HUDEP-2 (cell line): ENCODE measurements around the gene GLIS2.
A peak's percentile ranks its signal among the peaks of the same experiment; 100 is the strongest.

Experiments
- DNase-seq, 76 experiments: peaks; one replicate each; lab custom pipeline; 2025; ENCODE audit not compliant: unreplicated experiment in 76 of 76; lab: John Stamatoyannopoulos, UW

The GLIS2 gene

DNA sequence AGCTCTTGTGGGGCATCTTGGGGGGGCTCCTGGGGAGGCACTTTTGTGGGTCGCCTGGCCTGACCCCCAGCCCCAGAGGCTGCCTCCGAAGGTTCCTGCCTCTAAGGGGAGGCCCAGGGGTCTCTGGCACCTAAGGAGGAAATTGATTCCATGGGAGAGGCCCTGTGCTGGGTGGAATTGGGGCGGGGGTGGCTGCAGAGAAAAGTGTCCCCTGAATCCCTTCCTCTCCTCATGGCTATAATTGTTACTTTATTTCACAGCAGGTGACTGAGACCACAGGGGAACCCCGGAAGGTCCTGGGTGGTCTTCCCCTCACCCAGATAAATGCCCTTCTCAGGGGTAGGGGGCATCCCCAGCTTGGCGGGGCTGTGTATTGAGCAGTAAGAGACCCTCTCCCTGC is 3.1 kb downstream of the GLIS2 start:
- DNase-seq, result no peak

DNA sequence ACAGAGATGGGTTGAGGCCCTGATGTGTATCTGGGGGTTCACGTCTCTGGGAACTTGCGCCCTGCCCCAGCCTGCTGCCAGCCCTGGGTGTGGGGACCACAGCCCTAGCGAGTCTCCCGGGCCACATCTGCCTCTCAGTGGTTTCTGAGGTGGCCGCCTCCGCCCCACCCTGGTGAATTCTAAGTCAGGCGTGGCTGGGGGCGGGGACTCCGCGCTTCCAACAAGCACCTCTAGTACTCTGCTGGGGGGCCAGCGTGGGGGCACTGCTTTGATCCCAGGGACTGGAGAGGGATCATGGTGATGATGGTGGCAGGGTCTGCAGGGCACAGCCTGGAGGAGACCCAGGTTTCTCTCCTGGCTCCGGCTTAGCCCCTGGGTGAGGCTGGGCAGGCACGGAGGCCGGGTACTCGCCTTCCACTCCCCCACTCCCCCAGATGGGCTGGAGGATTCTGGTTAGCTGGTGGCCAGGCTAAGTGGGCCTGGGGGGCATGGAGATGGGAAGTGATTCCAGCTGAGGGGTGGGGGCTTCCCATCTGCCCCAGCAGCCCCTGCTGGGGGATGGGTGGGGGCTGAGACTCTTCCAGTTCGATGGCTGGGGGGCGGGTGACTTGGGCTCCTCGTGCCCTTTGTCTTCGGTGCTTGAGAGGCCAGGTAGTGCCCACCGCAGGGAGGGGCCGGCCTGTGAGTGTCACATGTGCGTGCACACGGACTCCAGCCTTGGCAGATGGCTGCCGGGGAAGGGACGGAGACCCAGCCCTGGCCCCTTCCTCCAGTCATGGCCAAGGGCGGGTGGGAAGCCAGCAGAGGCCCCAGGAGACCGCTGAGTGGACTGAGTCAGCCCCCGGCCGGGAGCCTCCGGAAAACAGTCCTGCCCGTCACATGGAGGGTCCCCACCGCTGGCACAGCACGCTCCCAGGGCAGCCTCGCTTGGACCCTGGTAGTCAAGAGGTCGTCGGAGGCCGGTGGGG is 3.9 kb downstream of the GLIS2 start:
- DNase-seq, result peak in 20 of 76 experiments; percentile 6 to 42 (median 22)

DNA sequence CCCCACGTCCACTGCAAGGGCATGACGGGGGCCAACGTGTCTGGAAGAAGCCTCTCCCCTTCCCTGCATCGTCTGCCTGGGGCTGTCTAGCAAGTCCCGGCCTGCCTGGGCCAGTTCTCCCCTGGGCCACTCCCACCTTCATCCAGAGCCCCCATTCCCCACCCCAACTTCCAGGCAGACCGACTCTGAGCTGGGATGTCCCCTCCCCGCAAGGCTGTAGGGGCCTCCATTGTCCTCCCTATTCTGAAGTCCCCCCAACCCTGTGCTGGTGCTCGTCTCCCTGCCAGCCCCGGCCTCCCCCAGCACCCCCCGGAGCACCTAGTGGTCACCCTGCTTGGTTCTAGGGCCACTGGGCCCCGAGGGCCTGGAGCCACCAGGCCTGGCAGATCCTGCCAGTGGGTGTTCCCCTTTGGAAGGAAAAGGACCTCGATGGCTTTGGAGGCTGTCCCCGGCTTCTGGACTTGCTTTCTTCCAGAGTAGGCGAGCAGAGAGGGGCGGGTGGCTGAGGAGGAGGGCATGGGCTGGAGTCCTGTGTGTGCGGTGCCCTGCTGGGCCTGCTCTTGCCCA is 4.8 kb downstream of the GLIS2 start:
- DNase-seq, result no peak

DNA sequence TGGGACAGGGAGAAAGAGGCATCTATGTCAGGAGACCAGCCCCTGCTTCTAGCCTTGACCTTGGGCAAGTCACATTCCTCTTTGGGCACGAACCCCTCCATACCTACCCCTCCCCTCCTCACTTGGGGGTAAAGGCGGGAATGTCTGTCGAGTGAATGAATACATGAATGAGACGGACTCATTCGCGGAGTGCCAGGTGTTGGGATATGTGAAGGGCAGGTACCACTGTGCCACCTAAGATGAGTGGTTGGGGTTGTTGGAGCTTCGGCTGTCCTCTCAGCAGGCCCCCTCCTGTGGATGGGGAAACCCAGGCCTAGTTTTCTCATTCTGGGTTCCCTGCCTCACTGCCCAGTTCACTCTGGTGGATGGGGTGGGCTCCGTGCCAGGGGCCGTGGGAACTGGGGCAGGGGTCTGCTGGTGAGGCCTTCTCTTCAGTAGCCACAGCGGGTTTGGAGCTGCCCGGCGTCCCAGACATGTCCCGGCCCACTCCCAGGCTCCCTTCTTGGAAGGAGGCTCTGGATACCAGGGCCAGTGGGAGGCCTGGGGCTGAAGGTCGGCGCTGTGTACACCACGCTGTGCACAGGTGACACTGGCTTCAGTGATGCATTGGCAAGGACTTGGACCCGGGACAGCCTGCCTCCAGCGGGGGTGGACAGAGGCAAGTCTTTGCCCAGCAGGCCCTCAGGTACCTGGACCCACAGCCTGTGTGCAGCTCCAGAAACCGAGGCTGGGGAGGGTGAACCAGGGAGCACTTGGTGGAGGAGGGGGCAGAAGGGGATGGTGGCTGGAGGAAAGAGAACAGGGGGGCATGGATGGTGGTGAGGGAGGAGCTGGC is 5.6 kb downstream of the GLIS2 start:
- no peak for DNase-seq

DNA sequence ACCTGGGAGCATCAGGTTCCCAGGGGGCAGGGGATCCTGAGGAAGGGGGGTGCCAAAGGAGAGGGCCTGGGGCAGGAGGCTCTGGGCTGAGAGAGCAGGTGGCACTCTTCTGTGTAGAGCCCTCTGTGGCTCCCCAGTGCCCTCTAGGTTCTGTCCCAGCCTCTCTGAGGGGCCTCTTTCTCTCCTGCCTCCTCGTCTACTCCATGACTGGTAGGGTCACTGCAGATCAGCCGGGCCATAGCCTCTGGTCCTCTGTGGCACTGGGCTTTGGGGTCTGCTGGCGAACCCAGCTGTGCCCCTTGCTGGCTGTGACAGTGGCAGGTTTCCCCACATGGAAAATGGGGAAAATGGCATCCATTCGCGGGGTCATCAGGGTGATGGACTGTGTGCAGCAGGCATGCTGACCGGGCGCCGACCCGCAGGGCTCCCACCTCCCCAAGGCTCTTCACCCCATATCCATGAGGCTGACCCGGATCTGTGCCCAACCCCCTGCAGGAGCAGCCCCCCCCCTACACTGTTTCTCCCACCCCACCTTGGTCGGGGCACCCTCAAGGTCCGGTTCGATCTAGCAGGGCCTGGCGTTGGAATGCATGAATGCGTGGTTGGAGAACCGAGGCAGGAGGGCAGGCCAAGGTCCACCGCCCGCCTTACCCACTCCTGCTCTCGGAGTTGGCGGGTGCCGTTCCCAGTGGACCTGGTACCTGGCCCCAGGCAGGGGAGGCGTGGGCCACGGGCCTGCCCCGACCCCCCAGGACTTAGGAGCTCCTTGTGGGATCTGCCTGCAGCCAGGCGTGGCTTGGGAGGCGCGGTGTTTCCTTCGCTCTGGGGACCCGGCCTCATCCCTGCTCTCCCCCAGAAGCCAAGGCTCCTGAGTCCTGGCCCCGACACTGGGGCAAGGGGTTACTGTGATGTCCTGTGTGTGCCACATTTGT is 6.5 kb downstream of the GLIS2 start:
- DNase-seq, result no peak

DNA sequence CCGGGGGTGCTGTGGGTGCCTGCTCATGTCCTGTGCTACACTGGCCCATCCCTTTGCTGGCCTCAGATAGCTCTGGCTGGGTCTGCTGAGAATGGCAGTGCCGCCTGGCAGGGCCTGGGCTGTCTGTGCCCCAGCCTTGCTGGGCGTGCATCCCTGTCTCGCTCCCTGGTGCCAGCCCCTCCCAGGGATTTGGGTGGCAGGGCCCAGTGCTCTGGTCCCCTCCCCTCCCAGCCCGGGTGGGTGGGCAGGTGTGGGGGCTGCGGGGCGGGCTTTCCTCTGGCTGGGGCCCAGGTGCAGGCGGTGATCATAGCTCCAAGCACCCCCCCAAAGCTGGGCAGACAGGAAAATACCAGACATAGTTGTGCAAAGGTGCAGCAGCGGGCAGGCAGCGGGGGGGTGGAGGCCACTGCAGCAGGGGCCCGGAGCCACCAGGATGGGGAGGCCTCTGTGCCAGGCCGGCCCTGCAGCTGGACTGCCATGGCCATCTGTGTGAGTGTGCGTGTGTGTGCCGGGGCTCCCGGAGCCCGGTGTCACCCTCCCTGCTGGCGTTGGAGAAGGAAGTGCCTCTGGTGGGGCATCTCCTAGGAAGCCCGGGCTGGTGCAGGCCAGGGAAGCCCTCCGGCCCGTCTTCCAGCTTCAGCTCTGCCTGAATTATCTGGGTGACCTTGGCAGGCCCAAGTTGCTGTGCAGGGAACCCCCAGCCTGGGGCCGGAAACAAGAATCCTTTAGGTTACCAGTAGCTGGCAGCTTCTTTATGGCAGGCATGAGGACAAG is 7.4 kb downstream of the GLIS2 start:
- DNase-seq, result no peak

DNA sequence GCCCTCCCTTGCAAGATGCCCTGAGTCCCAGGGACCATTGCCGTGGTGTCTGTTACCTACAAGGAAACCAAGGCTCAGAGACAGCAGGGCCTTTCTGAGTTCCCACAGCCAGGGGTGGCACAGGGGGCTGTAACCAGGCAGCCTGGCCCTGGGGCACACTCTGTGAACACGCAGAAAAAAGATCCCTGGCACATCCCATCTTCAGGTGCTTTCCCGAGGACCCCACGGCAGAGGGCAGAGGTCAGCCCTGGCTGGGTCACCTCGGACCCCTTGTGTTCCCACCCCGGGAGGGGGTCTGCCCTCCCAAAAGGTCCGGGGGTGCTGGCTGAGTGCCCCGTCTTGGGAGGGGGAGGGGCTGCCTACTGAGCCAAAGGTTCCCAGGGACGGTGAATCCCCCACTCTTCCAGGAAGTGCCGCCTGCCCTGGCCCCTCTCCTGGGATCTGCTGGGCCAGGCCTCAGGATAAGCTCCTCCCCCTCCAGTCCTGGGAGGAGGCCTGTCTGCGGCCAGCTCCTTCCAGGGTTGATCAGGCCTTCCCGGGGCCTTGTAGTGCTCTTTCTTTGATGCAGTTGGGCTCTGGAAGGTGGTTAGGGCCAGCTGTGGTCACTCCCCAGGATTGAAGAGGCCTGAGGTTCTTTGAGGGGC is 8.1 kb downstream of the GLIS2 start:
- no peak for DNase-seq

DNA sequence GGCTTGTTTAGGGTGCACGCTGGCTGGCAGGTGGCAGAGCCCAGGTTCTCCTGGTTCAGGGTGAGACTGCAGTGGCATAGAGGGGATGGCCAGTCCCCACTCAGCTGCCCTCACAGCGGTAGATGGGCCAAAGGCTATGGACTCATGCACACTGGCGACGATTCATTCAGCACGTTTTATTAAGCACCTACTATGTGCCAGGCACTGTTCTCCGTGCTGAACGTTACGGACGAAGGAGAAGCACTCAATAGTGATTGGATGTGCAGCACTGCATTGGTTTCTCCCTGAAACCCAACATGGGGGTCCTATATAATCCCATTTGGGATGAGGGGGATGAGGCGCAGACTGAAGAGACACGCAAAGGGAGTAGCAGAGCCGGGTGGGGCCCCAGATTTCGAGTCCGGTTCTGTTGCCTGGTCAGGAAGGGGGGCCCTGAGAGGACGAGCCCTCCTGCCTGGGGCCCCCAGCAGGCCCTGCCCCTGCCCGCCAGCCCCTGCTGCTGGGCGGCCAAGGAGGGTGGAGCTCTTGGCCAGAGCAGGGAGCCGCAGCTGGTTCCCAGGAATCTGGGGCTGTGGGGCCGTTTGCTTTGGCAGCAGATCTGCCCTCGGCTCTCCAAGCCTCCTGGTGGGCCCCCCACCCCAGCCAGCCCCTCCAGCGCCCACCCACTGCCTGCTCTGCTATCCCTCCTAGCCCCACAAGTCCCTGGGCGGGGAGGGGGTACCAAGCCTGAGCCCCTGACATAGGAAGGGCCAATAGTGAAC is 8.8 kb downstream of the GLIS2 start:
- no peak for DNase-seq

DNA sequence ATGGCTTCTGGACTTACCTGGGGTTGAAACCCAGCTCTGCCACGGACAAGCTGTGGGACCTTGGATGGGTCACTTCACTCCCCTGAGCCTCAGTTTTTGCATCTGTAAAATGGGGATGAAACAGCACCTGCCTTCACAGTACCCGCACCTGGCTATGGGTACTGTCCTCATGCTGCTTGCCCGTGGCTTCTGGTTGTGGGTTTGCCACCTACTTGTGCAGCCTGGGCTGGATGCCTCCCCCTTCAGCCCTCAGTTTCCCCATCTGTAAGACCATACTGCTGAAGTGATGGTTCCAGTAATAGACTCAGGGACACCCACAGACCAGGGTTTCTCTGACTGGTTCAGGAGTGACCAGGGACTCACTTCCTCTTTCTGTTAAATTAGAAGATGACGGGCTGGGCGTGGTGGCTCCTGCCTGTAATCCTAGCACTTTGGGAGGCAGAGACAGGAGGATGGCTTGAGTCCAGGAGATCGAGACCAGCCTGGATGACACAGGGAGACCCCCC is 9.4 kb downstream of the GLIS2 start:
- DNase-seq, result peak in 1 of 76 experiments; percentile 12

DNA sequence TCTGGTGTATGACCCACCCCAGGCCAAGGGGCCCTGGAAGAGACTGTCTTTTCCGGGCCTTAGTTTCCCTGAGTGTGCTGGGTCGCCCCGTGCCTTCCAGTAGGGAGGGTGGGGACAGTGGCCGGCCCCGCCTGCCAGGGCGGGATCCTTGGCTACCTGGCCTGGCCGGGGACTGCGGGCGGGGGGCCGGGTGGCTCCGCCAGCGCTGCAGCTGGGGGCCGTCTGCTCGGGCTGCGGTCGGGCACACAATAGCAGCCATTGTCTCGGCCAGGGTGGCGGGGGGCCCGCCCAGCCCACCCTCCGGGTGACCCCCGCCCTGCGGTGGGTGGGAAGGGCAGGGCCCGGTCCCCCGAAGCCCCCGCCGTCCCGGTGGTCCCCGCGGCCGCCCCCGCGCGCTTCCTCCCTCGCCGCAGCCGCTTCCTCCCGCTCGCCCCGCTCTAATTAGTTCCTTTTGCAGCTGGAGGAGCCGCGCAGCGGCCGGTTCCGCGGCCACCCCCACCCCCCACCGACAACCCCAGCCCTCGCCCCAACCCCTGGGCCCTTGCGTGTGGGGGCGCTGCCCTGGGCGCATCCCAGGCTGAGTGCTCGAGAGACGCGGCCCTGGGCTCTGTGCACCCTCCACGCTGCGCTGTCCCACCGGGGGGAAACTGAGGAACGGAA is 11.6 kb downstream of the GLIS2 start:
- no peak for DNase-seq

DNA sequence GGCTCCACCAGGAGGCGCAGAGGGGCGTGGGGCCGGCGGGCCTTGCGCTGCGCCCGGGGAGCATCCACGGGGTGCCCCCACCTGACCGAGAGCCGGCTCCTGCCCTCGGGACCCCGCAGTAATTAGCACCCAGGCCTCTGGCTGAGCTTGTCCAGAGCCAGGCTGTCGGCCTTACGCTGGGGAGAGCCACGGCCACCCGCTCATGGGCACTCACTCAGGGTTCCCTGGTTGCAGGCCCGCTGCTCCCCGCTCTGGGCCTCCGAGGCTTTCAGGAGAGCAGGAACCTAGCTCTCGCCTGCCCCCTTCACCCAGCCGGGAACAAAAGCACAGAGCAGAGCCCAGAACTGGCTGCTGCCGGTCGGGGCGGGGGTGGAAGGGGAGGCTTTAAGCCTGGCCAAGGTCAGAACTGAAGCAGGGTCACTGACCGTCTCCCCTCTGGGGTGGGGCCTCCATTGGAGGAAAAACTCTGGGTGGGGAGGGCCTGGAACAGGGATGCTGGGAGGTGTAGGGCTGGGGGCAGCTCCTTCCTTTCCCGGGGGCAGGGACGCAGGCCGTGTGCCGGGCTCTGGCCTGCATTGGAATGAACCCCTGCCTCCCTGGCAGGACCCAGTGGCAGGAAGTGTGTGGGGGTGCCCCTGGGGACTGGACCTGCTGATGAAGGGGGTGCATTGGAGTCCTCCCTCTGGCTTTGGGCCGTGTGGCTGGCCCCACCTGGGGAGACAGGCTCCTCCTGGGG is 12.3 kb downstream of the GLIS2 start:
- DNase-seq, result peak in 56 of 76 experiments; percentile 11 to 72 (median 42)

DNA sequence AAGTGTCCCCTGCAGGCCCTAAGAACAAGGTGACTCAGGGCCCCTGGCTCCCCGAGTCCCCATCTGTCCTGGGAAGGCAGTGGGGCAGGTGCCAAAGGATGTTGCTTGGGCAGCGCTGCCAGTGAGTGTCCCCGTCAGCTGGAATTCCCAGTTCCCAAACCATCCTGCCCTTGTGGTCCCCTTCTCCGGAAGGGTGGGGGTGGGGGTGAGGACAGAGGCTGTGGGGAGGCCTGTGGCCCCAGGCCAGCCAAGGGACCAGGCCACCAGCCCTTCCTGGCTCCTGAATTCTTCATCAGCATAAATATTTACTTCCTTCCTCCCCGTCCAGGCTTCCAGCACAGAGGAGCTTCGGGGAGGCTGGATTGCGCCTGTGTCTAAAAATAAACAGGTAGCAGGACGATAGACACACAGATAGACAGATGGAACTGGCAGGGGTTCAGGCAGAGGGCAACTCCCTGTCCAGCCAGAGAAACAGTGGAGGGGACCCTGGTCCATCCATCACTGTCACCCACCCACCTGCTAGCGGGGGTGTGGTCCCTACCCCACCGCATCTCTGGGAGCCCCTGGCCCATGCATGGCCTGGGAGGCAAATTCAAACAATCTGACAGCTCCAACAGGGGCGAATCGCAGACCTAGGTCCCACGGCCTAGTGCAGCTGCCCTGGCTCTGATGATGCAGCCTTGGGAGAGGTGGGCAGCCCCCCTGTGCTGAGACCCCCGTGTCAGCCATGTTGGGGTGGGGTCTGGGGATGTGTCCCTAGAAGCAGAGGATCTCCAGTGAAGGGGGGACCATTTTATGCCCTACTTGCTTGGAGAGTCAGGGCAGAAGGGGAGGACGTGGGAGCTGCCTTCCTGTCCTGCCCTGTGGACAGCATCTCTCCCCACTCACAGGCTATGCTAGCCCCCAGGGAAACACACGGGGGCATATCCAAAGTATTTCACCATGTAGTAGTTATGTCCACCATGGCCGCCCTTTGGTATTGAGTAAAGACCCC is 13.2 kb downstream of the GLIS2 start:
- DNase-seq, result no peak

DNA sequence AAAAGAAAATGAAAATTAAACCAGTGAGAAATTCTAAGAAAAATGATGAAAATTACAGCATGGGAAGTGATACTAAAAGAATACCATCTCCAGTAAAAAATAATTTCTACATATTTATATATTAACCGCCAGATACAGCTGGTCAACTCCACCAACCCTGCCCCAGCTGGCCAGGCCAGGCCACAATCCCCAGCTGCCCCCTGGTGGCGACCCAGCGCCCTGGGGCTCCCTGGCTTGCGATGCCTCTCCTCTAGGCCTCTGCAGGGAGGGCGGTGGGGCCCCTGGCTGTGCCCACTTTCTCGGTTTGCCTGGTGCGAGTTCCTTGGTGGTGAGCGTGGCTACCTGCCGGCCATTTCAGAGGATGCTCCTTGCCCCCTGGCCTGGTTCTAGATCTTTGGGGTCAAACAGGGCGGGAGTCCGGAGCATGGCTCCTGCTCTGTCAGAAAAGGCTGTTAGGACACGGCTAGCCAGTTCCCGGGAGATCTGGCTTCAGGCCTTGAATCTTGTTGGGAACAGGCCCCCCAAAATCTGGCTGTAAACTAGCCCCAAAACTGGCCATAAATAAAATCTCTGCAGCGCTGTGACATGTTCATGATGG is 14.5 kb downstream of the GLIS2 start:
- DNase-seq, result peak in 56 of 76 experiments; percentile 5 to 75 (median 46)

DNA sequence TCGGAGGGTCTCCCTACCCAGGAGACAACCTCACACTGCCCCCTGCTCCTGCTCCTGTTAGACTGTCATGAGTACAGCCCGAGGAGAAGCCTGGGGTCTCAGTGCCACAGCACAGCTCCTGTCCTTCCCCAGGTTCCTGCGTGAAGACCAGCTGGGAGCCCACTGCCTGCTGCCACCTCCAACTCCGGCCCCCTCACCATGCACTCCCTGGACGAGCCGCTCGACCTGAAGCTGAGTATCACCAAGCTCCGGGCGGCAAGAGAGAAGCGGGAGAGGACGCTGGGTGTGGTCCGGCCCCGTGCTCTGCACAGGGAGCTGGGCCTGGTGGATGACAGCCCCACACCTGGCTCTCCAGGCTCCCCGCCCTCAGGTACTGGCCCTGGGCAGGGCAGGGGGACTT is 16.2 kb downstream of the GLIS2 start:
- no peak for DNase-seq

DNA sequence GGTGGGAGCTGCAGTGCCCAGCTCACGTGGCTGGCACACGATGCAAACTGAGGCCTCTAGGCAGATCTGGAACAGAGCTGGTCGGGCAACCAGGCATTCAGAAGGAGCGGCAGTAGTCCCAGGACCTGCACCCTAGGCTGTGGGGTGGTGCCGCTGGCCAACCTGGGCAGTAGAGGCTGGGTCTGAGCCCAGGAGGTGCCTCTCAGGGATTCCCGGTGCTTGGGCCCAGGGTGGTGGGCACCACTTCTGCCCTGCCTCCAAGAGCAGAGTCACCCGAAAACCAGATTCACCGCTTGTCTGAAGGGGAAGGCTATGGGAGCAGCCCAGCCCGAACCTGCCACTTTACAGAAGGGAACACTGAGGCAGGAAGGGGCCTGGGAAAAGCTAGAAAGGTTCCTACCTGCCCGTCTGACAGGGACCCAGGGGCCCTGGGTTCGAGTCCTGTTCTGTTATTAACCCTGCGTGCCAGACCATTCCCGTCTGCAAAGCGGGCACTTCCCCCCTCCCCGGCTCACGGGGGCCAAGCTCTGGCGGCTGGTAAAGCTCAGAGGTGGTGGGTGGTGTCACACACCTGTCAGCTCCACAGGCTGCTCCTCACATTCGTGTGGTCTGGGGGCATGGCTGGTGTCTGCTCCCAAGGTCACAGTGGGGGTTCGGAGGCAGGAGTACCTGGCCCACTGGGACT is 16.9 kb downstream of the GLIS2 start:
- DNase-seq, result no peak
